ENCODE measurements around the gene OR51B5.
"Not testable (repeated sequence)": the region's sequence is repeated elsewhere in the genome, so short reads cannot be mapped to it uniquely, and the experiment has no call there.

DNA sequence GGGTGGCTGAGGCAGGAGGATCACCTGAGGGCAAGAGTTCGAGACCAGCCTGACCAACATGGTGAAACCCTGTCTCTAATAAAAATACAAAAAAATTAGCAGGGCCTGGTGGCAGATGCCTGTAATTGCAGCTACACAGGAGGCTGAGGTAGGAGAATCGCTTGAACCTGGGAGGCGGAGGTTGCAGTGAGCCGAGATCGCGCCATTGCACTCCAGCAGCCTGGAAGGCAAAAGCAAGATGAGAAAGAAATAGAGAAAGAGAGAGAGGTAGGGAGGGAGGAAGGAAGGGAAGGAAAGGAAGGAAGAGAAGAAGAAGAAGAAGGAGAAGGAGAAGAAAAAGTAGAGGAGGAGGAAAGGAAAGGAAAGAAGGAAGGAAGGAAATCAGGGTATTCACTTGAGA lies 23.0 kb upstream of the OR51B5 start:
- TF ChIP-seq POLR2AphosphoS5 (IDR thresholded peaks at IDR 0.05): not testable (repeated sequence)
- TF ChIP-seq, protein P1, sequence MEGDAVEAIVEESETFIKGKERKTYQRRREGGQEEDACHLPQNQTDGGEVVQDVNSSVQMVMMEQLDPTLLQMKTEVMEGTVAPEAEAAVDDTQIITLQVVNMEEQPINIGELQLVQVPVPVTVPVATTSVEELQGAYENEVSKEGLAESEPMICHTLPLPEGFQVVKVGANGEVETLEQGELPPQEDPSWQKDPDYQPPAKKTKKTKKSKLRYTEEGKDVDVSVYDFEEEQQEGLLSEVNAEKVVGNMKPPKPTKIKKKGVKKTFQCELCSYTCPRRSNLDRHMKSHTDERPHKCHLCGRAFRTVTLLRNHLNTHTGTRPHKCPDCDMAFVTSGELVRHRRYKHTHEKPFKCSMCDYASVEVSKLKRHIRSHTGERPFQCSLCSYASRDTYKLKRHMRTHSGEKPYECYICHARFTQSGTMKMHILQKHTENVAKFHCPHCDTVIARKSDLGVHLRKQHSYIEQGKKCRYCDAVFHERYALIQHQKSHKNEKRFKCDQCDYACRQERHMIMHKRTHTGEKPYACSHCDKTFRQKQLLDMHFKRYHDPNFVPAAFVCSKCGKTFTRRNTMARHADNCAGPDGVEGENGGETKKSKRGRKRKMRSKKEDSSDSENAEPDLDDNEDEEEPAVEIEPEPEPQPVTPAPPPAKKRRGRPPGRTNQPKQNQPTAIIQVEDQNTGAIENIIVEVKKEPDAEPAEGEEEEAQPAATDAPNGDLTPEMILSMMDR (IDR thresholded peaks at IDR 0.05): not testable (repeated sequence)

All from suprapubic skin (tissue), 3 donors.